NCI-H128 (cell line): ENCODE data around the gene PDZK1IP1.
"Not testable (repeated sequence)": the region's sequence is repeated elsewhere in the genome, so short reads cannot be mapped to it uniquely, and the experiment has no call there.

ENCODE experiments used
- DNase-seq: peaks from one replicate; lab custom pipeline; 2025; ENCODE audit not compliant: unreplicated experiment; lab: John Stamatoyannopoulos, UW

PDZK1IP1 gene

GRCh38 chr1:47140358-47140757 is 49.5 kb downstream of the PDZK1IP1 start:
- not testable (repeated sequence) for DNase-seq

GRCh38 chr1:47137925-47138615 is 51.8 kb downstream of the PDZK1IP1 start:
- no peak for DNase-seq

GRCh38 chr1:47137198-47137597 is 52.6 kb downstream of the PDZK1IP1 start, which contains the start of gene CYP4A22:
Gene CYP4A22, plus strand, starts transcription at chr1:47137441. Its CDS starts 45 bp downstream, at chr1:47137486.
- no peak for DNase-seq
